ENCODE data around the gene OGG1.
"Not testable (repeated sequence)": the region's sequence is repeated elsewhere in the genome, so short reads cannot be mapped to it uniquely, and the experiment has no call there.

OGG1 gene

GRCh38 chr3:9765865-9766264 is 16.1 kb downstream of the OGG1 start:
- peak; percentile 23 for DNase-seq (ENCODE audit: low read depth)

DNA sequence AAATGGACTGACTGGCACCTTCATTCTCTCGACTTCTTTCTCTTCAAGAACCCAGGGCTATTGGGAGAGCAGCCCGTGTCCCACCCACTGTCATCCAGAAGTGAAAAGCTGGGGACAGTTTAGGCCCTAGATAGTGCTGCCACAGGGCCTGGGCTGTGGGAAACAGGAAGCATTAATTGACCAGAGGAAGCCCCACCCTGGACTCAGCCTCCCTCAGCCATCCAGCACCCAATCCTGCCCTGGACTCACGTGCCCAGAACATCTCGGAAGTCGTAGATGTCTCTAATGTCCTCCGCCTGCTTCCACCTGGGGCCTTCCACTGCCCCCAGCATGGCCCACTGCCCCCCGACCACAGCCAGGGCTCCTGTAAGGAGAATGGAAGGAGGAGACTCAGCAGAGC is 17.7 kb downstream of the OGG1 start:
- DNase-seq (ENCODE audit: low read depth) = no peak

GRCh38 chr3:9768141-9768775 is 18.5 kb downstream of the OGG1 start:
- DNase-seq (ENCODE audit: low read depth) = no peak

DNA sequence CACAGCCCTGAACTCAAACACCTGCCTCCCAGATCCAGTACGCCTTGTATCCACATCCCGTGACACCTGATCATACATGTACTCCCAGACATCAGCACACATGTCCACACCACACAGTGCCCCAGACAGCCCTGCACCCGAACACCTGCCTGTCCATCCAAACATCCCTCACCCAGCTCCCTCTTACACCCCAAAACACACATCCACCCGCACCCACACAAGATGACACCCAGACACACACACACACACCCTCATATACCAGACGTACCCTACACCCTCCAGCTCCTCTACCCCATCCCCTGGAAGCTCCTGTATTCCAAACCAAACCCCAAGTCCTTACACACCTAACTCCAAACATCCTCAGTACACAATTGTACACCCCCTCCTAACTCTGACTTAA is 19.3 kb downstream of the OGG1 start:
- DNase-seq (ENCODE audit: low read depth) = no peak

DNA sequence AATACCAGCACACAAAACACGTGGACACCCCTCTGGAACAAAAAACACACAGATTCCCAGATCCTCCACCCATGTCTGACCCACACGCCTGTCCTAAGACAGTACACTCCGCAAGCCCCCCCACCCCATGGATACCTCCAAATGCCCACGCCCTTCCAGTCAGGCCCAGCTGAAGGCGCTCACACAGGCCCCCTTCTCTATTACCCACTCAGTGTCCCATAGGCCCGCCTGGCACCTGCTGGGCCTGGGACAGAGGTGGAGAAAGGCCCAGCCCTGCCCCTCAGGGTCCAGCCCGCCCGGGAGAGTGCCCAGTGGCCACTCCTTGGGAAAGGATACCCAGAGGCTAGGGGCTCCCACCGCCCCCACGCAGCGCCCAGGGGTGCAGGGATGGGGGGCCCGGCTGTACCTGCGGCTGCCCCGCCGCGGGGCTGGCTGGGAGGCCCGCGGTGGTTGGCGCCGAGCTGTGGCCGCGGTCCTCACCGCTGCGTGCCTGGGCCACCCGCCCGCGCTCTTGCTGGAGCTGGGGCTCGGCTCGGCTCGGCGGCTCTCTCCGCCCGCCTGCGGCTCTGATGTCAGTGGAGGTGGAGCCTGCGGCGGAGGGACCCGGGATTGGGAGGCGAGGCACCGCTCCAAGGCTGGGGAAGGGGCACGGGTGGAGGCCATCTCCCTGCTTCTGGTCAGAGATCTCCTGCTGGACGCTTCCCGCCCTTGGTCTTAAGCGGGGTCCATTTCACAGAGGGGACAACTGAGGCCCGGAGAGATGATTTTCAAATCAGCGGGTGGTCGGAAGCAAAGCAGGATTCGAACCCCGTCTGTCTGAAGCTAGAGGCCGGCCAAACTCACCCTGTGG is 19.9 kb downstream of the OGG1 start, which contains the start of gene CAMK1:
CAMK1 (minus strand) TSS at position 522 of the 850 bp plus-strand sequence. CDS start 2,198 bp downstream, outside the sequence.
- peak; percentile 72 for DNase-seq (ENCODE audit: low read depth)

- DNase-seq (ENCODE audit: low read depth) = peak; percentile 9
These were observed 20.6 kb downstream of the OGG1 start for GRCh38 chr3:9770276-9770812.

DNA sequence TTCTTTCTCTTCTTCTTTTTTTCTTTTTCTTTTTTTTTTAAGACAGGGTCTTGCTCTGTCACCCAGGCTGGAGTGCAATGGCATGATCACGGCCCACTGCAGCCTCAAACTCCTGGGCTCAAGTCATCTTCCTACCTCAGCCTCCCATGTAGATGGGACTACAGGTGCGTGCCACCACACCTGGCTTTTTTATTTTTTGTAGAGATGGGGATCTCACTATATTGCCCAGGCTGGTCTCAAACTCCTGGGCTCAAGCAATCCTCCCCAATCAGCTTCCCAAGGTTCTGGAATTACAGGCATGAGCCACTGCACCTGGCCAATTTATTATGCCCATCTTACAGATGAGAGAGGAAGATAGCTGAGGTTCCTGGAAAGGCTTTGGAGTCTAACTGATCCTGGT is 21.3 kb downstream of the OGG1 start:
- DNase-seq (ENCODE audit: low read depth) = not testable (repeated sequence)

DNA sequence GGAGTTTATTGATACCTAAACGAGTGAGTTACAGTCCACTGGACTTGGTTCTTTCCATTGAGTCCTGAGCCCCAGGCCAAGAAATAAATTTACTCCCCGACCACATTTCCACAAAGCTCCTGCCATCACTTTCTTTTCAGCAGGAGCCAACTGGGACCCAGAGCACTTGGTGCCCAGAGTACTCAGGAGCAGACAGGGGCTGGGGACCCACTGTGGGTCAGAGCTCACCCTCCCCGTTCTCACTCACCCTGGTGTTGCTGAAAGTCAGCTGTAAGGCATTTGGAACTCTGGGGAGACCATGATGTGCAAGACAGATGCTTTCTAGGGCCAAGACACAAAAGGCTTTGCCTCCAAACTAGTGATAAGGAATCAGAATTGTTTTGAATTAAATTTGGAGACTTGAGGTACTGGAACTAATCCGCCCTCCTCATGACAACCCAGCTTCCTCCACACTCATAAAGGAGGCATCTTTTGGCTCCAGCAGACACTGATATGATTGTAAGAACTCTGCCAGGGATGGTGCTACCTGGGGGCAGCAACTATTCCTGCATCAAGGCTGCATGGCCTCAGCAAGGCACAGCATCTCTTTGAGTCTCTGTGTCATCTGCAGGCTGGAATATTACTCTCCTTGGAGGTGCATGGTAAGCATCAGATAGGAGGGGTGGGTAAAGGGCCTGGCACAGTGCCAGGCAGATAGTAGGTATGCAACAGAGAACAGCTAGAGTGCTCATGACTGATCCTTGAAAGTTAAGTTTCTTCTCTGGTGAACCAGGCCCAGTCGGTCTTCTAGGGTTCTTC is 27.3 kb downstream of the OGG1 start:
- DNase-seq (ENCODE audit: low read depth) = no peak

DNA sequence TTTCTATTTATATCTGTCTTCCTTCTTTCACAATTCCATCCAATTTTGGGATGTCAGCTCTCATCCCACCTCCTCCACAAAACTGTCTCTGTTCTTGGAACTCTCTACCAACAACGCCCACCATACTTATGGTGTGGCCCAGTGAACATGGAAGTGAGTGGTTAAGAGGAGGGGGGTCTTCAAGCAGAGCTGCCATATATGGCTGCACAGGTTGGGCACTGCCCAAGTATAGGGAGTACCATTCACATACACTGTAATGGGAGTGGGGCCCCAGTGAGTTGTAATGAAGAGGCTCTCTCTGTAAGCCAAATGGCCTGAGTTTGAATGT is 27.9 kb downstream of the OGG1 start:
- DNase-seq (ENCODE audit: low read depth) = no peak

GRCh38 chr3:9778143-9779074 is 28.7 kb downstream of the OGG1 start:
- peak; percentile 67 for DNase-seq (ENCODE audit: low read depth)

DNA sequence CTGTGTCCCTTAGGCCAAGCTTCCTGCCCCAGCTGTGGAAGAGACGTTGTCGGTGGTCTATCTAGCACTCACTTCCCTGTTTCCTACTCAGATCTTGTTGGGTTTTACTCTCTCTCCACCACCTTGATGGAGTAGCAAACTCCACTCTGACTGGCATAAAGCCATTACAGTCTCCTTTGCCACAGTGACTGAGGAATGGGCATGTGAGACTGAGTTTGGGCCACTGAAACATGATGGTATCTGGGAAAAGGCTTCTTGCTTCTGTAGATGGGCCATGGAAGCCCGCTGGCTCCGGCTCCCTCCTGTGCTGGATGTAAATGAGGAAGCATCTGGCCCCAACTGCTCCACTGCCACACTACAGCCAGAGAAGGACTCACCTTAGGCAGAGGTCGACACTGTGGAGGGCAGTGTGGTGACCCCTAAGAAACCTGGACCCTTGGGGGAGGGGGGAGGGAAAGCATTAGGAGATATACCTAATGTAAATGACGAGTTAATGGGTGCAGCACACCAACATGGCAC is 29.4 kb downstream of the OGG1 start:
- DNase-seq (ENCODE audit: low read depth) = no peak

DNA sequence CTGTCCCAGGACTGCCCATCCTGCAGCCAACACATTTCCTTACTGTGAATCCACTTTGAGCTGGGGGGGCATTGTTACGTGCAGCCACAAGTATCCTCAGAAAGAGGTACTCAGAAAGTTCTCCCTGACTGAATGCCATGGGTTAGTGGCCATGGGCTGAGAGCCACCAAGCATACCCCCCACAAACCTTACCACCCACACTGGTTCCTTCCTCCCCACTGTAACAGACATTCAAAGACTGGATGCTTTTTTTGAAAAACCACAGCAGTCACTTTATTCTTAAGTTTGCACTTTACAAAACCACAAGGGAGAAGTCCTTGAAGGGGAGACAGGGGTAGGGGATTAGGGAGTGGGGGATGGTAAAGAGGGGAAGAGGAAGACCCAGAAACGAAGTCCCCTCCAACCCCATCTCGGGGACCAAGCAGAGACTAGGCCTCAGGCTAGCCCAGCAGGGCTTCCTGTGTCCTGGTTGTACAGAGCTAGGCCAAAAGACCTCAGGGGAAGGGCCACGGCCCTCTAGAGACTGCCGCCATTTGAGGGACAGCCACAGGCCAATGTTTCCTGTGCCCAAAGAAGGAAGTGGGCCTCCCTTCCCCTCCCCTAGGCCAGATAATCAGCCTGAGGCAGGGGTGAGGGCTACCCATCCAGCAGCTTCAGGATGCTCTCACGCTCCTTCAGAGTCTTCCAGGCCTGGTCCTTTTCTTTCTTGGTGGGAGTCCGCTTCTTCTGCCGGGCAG is 30.1 kb downstream of the OGG1 start:
- no peak for DNase-seq (ENCODE audit: low read depth)

GRCh38 chr3:9780458-9780812 is 30.7 kb downstream of the OGG1 start:
- DNase-seq (ENCODE audit: low read depth) = no peak

DNA sequence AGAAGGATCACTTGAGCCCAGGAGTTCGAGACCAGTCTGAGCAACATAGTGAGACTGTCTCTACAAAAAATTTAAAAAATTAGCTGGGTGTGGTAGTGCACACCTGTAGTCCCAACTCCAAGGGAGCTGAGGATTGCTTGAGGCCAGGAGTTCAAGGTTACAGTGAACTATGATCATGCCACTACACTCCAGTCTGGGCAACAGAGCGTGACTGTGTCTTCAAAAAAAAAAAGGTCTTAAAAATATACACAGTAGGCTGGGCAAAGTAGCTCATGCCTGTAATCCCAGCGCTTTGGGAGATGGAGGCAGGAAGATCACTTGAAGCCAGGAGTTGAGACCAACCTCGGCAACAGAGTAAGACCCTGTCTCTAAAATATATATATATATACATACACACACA is 31.2 kb downstream of the OGG1 start:
- no peak for DNase-seq (ENCODE audit: low read depth)

- DNase-seq (ENCODE audit: low read depth) = no peak
These were observed 31.8 kb downstream of the OGG1 start for GRCh38 chr3:9781551-9781950.

DNA sequence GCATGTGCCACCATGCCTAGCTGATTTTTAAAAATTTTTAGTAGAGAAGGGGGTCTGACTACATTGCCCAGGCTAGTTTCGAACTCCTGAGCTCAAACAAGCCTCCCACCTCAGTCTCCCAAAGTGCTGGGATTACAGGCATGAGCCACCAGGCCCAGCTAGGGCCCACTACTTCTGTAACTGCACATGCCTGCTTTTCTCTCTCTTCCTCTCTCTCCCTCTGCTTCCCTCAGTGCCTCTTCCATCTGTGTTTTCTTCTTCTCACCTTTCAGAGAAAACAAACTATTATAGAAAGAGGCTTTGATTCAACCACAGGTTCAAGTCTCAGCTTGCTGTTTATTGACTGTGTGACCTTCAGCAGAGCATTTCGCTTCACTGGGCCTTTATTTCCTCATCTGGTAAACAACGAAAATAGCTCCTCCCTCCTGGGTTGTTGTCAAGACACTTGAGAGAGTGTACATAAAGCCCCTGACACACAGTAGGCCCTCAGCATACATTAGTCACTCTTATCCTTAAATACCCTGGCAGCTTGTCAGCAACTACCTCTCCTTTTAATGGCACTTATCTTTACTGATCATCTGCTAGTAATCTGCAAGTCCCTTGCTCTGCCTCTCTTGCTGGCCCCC is 32.3 kb downstream of the OGG1 start:
- DNase-seq (ENCODE audit: low read depth) = no peak

GRCh38 chr3:9782770-9783169 is 33.0 kb downstream of the OGG1 start:
- DNase-seq (ENCODE audit: low read depth) = no peak

GRCh38 chr3:9783954-9784353 is 34.2 kb downstream of the OGG1 start:
- no peak for DNase-seq (ENCODE audit: low read depth)

- DNase-seq (ENCODE audit: low read depth) = peak; percentile 54
These were observed 35.2 kb downstream of the OGG1 start for GRCh38 chr3:9784965-9785364.

DNA sequence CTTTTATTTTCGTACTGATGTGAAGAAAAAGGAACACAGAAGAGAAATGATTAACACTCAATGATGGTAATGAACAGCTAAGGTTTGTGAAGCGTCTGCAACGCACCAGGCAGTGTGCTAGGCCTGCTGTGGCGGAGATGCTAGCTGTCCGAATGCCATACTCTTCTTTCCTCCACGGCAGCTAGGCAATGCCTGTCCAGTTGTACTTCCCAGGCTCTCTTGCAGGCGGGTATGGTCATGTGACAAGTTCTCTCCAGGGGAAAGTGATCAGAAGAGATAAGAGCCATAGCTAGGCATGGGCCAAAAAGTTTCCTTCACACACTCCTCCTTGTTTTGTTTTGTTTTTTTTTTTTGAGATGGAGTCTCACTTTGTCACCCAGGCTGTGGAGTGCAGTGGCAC is 35.9 kb downstream of the OGG1 start:
- DNase-seq (ENCODE audit: low read depth) = no peak

All from iris pigment epithelial cell (primary cell).